ENCODE results near the gene PTPN13.

DNA sequence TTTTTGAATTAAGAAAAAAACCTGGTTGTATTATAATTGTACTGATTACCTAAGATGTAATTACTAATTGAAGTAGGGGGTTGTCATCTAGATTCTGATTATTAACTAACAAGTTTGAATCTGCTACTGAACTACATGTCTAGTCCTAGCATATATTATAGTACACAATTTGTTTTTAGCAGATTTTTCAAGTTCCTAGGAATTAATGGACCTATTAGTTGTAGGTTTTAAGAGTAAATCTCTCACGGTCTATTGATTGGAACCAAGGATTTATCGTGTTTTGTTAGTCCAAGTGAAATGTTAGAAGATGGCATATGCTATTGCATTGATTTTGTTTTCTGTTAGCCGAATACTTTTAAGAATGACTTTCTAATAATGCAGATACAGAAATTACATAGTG is 20.8 kb downstream of the PTPN13 start:
- TF ChIP-seq CTCF (conservative IDR thresholded peaks at IDR 0.05) (no peak), ZFX (IDR thresholded peaks at IDR 0.05) (no peak)
